Mucosa of descending colon (tissue), 3 donors: ENCODE results near the gene BRI3BP. TPM values are rescaled to one million over a fixed set of nuclear protein-coding genes. Genes with fewer than 3 reads are reported as not detected.

ENCODE experiments used
- ATAC-seq: fragments of 200-7000 bp; cut with Tn5 transposase; one replicate; pipeline ENCODE4 v1.9.1; 2020; ENCODE audit warnings: mild to moderate bottlenecking, moderate library complexity
- DNase-seq, 3 donors: peaks; one replicate each; pipeline ENCODE4 v3.0.0-alpha.2; 2020
- H3K36me3 ChIP-seq: fragments of 200-600 bp; one replicate; pipeline ENCODE4 v1.8.0; 2021; ENCODE audit warnings: low read depth, mild to moderate bottlenecking
- H3K4me1 ChIP-seq: fragments of 200-600 bp; one replicate; pipeline ENCODE4 v1.8.0; 2021; ENCODE audit warnings: low read depth, mild to moderate bottlenecking
- H3K4me3 ChIP-seq: fragments of 200-600 bp; one replicate; pipeline ENCODE4 v1.8.0; 2021; ENCODE audit warnings: mild to moderate bottlenecking
- H3K9me3 ChIP-seq: fragments of 200-600 bp; one replicate; pipeline ENCODE4 v1.8.0; 2021; ENCODE audit warnings: mild to moderate bottlenecking
- intact Hi-C, 2 donors: fragments of 100-400 bp; cut with DNase I in 1 of 2; cut with micrococcal nuclease in 1 of 2; formaldehyde crosslinking; loops; one replicate each; pipeline versions ENCODE4 v1.11.0 to v1.11.1; 2022; cut with DNase I, micrococcal nuclease
- total RNA-seq, 3 donors: library from RNA; stranded (reverse); fragmentation: NEBNext Ultra II Directional in 2 of 3; extraction: Animal tissue kit (Norgen Biotek cat#: 25700) in 2 of 3; gene quantifications; one replicate each; pipeline versions ENCODE4 v1.2.1 to v1.2.4, GENCODE V29; 2021 to 2023
- TF ChIP-seq, protein P1 (sequence below): fragments of 200-600 bp; IDR thresholded peaks from one replicate; pipeline ENCODE4 v1.8.0; 2022; ENCODE audit warnings: antibody characterized with exemption, mild to moderate bottlenecking
- donor health status: DM: no; HTN: no; CAD: no; lungs with moderate emphysema.
- donor health status: DM: no; HTN: no; CAD: no.
- donor health status: DM: no; HTN: yes; CAD: no.

Gene BRI3BP
- total RNA-seq, 3 donors from 2014 or later, result 21.3 to 45.1 (median 44.4) TPM

DNA sequence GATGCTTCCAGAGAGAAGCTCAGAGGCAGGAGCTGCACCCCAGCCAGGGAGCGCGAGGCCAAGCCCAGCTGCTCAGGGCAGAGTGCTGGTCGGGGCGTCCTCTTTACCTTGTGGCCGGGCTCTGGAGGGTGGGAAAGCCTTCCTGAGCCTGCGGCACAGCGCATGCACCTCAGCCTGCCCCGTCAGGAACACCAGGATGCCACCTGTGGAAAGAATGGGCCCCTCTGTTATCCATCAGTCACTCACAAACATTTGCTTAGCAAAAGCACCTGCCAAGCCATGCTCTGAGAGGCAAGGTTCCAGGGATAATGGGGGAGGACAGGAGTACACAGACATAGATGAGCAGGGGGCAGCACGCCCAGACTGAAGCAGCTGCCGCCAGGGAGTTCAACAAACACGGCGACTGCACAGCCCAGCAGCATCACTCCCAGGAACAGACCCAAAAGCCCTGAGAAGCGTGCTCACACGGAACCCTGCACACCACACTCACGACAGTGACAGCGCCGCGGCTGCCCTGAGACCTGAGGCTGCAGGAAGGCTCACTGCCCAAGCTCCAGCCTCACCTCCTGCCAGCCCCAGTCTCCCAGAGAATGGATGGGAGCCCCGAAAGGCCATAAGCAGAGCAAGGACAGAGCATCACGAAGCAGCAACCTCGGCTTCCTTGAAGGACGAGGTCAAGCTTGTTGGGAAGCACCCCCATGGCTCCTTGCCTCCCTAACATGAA is 26.3 kb upstream of the BRI3BP start:
- Histone ChIP-seq H3K36me3 (peaks cover 5% of the 10 kb centered on the region), H3K9me3 (no peaks in the 10 kb centered on the region), H3K4me3 (no peak overlapping the region), H3K4me1 (no peaks in the 10 kb centered on the region)
- ATAC-seq (no peak), DNase-seq (no peak)
- intact Hi-C loops, result no loop called here
- TF ChIP-seq, protein P1, sequence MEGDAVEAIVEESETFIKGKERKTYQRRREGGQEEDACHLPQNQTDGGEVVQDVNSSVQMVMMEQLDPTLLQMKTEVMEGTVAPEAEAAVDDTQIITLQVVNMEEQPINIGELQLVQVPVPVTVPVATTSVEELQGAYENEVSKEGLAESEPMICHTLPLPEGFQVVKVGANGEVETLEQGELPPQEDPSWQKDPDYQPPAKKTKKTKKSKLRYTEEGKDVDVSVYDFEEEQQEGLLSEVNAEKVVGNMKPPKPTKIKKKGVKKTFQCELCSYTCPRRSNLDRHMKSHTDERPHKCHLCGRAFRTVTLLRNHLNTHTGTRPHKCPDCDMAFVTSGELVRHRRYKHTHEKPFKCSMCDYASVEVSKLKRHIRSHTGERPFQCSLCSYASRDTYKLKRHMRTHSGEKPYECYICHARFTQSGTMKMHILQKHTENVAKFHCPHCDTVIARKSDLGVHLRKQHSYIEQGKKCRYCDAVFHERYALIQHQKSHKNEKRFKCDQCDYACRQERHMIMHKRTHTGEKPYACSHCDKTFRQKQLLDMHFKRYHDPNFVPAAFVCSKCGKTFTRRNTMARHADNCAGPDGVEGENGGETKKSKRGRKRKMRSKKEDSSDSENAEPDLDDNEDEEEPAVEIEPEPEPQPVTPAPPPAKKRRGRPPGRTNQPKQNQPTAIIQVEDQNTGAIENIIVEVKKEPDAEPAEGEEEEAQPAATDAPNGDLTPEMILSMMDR, result no peak

- H3K4me1 ChIP-seq, result no peaks in the 10 kb centered on the region
- TF ChIP-seq, protein P1, result no peak
- peaks cover 5% of the 10 kb centered on the region for H3K36me3 ChIP-seq
- H3K4me3 ChIP-seq, result no peak overlapping the region
- H3K9me3 ChIP-seq, result no peaks in the 10 kb centered on the region
- no peak for ATAC-seq
- DNase-seq, result no peak
- intact Hi-C loops, result no loop called here
Observed at GRCh38 chr12:124968656-124969055, 24.8 kb upstream of the BRI3BP start.

GRCh38 chr12:124970647-124971402 is 22.6 kb upstream of the BRI3BP start:
- Histone ChIP-seq H3K36me3 (peaks cover 5% of the 10 kb centered on the region), H3K4me1 (no peaks in the 10 kb centered on the region), H3K9me3 (no peaks in the 10 kb centered on the region), H3K4me3 (no peak overlapping the region)
- no peak for ATAC-seq
- DNase-seq, result no peak
- intact Hi-C loops, result no loop called here
- TF ChIP-seq, protein P1, result no peak

DNA sequence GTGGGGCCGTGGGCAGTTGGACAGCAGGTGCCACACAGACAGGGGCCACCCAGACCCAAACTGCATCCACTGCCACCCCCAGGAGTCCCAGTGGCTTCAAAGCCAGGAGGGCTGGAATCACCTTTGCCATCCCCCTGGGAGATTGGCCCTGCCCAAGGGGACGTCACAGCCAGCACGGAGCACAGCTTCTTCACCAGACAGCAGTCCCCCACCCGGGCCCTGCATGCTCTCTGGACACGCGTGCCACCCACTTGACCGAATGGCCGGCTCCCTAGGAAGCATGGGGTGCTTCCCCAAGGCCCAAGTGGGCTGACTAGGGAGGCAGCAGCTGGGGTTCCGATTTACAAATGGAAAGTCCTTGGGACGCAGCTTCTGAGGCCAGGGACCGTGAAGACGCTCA is 21.8 kb upstream of the BRI3BP start:
- TF ChIP-seq, protein P1, result no peak
- intact Hi-C loops, result no loop called here
- Histone ChIP-seq H3K4me3 (no peak overlapping the region), H3K36me3 (peaks cover 5% of the 10 kb centered on the region), H3K4me1 (no peaks in the 10 kb centered on the region), H3K9me3 (no peaks in the 10 kb centered on the region)
- DNase-seq (no peak), ATAC-seq (no peak)

GRCh38 chr12:124972211-124972610 is 21.2 kb upstream of the BRI3BP start:
- Histone ChIP-seq H3K4me3 (no peak overlapping the region), H3K4me1 (no peaks in the 10 kb centered on the region), H3K36me3 (peaks cover 3% of the 10 kb centered on the region), H3K9me3 (no peaks in the 10 kb centered on the region)
- intact Hi-C loops, result no loop called here
- TF ChIP-seq, protein P1, result no peak
- ATAC-seq (no peak), DNase-seq (no peak)
